Panc1 (cell line): ENCODE measurements around the gene CSMD2. TPM values are rescaled to one million over a fixed set of nuclear protein-coding genes. Genes with fewer than 3 reads are reported as not detected.

Experiments
- ATAC-seq: fragments of 200-7000 bp; cut with Tn5 transposase; 2 replicates; pipeline ENCODE4 v1.9.1; 2020; ENCODE audit warnings: mild to moderate bottlenecking, moderate library complexity
- BruUV-seq: library from RNA; stranded (reverse); fragments of 400-500 nt; replicated peaks from 2 replicates; lab custom pipeline; 2021; lab: Mats Ljungman, UMichigan
- CTCF ChIA-PET: fragments of 300-600 bp; sonication (Branson Sonifier 250); formaldehyde crosslinking; loops from one replicate; lab custom pipeline; 2022; ENCODE audit warnings: antibody characterized with exemption; lab: Charles Lee
- POLR2A ChIA-PET: fragments of 300-600 bp; sonication (Branson Sonifier 250); formaldehyde crosslinking; loops from one replicate; lab custom pipeline; 2022; ENCODE audit warnings: antibody characterized with exemption; lab: Charles Lee
- DNase-seq: peaks from one replicate; pipeline ENCODE4 v3.0.0-alpha.2; 2010; ENCODE audit warnings: low read depth, low spot score
- H3K27ac ChIP-seq: 2 replicates; pipeline ENCODE4 v1.5.1; 2011; ENCODE audit warnings: mild to moderate bottlenecking, low read length, inconsistent platforms
- H3K27me3 ChIP-seq: fragments of 200-500 bp; sonication (Bioruptor generic); 2 replicates; pipeline ENCODE4 v1.6.0; 2014; ENCODE audit warnings: low read length, inconsistent platforms; ENCODE audit not compliant: control insufficient read depth, insufficient read depth
- H3K36me3 ChIP-seq: fragments of 200-500 bp; sonication (Bioruptor generic); 2 replicates; pipeline ENCODE4 v1.5.1; 2014; ENCODE audit warnings: inconsistent platforms, mild to moderate bottlenecking, low read length, moderate library complexity; ENCODE audit not compliant: control insufficient read depth, insufficient read depth
- H3K4me1 ChIP-seq: 2 replicates; pipeline ENCODE4 v1.5.1; 2011; ENCODE audit warnings: inconsistent platforms, mild to moderate bottlenecking, low read length, moderate library complexity; ENCODE audit not compliant: control insufficient read depth, insufficient read depth
- H3K4me3 ChIP-seq, 2 experiments: 2 replicates each; pipeline ENCODE4 v1.5.1; 2011 to 2012; ENCODE audit warnings: low read depth in 2 of 2, low read length in 2 of 2, mild to moderate bottlenecking in 2 of 2, inconsistent platforms in 1 of 2, moderate library complexity in 1 of 2
- H3K9me3 ChIP-seq: fragments of 200-500 bp; sonication (Bioruptor generic); 2 replicates; pipeline ENCODE4 v1.5.1; 2014; ENCODE audit warnings: low read depth, mild to moderate bottlenecking, inconsistent platforms, low read length, moderate library complexity; ENCODE audit not compliant: control insufficient read depth, insufficient read depth
- POLR2AphosphoS5 ChIP-seq: IDR thresholded peaks from 2 replicates; pipeline ENCODE4 v1.6.1; 2012; ENCODE audit warnings: mild to moderate bottlenecking, low read depth, low read length, moderate library complexity
- SIN3A ChIP-seq: IDR thresholded peaks from 2 replicates; pipeline ENCODE4 v1.6.1; 2012; ENCODE audit warnings: low read depth, mild to moderate bottlenecking, low read length, moderate library complexity, borderline replicate concordance; ENCODE audit not compliant: insufficient read depth
- TCF7L2 ChIP-seq: IDR thresholded peaks from 2 replicates; pipeline ENCODE4 v1.6.1; 2011; ENCODE audit warnings: mild to moderate bottlenecking, low read depth, low read length, inconsistent platforms
- in situ Hi-C: cut with HindIII; loops from 2 replicates; pipeline ENCODE4 v1.10.0; 2016; ENCODE audit warnings: low sequenced_read_pairs, low pct_unique_long_range_greater_than_20kb
- intact Hi-C: fragments of 100-400 bp; cut with micrococcal nuclease; formaldehyde crosslinking; loops from one replicate; pipeline ENCODE4 v1.10.0; 2022; ENCODE audit not compliant: unreplicated experiment
- total RNA-seq: library from RNA; stranded (reverse); gene quantifications from one replicate; pipeline ENCODE4 v1.2.1, GENCODE V29; 2021; ENCODE audit not compliant: unreplicated experiment
- TF ChIP-seq, protein P1 (sequence below), 2 experiments: IDR thresholded peaks; 2 replicates each; pipeline ENCODE4 v1.6.1; 2011 to 2012; ENCODE audit warnings: low read depth in 2 of 2, control low read depth in 1 of 2, low read length in 1 of 2, mild to moderate bottlenecking in 1 of 2, moderate library complexity in 1 of 2; ENCODE audit not compliant: insufficient read depth in 1 of 2
- TF ChIP-seq, protein P2 (sequence below): fragments of 450-650 bp; IDR thresholded peaks from 2 replicates; pipeline ENCODE4 v1.5.1; 2017; ENCODE audit warnings: mild to moderate bottlenecking

The CSMD2 gene
- total RNA-seq, 1 experiment from 2014 or later, result not detected

DNA sequence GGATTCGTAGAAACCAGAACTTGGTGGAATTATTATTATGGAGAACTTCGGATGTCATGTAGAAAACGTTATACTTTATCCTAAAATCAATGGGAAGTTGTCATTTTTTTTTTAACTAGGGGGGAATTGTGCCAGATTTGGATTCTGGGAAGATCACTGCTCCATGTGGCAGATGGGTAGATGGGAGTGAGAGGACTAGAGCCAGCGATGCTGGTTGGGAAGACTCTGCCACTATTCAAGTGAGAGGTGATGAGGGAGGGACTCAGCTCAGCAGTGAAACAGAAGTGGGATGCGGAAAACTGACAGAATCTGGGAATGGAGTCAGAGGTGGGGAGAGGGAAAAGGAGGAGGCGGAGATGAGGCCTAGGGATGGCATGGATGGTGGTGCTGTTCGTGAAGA lies 382.3 kb downstream of the CSMD2 start:
- TF ChIP-seq POLR2AphosphoS5 (no peak), SIN3A (no peak), TCF7L2 (no peak)
- TF ChIP-seq, protein P1, sequence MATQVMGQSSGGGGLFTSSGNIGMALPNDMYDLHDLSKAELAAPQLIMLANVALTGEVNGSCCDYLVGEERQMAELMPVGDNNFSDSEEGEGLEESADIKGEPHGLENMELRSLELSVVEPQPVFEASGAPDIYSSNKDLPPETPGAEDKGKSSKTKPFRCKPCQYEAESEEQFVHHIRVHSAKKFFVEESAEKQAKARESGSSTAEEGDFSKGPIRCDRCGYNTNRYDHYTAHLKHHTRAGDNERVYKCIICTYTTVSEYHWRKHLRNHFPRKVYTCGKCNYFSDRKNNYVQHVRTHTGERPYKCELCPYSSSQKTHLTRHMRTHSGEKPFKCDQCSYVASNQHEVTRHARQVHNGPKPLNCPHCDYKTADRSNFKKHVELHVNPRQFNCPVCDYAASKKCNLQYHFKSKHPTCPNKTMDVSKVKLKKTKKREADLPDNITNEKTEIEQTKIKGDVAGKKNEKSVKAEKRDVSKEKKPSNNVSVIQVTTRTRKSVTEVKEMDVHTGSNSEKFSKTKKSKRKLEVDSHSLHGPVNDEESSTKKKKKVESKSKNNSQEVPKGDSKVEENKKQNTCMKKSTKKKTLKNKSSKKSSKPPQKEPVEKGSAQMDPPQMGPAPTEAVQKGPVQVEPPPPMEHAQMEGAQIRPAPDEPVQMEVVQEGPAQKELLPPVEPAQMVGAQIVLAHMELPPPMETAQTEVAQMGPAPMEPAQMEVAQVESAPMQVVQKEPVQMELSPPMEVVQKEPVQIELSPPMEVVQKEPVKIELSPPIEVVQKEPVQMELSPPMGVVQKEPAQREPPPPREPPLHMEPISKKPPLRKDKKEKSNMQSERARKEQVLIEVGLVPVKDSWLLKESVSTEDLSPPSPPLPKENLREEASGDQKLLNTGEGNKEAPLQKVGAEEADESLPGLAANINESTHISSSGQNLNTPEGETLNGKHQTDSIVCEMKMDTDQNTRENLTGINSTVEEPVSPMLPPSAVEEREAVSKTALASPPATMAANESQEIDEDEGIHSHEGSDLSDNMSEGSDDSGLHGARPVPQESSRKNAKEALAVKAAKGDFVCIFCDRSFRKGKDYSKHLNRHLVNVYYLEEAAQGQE (IDR thresholded peaks at IDR 0.05; ENCODE audit: insufficient read depth in 1 of 2, low read depth in 2 of 2, low read length in 1 of 2), result no peak
- TF ChIP-seq, protein P2, sequence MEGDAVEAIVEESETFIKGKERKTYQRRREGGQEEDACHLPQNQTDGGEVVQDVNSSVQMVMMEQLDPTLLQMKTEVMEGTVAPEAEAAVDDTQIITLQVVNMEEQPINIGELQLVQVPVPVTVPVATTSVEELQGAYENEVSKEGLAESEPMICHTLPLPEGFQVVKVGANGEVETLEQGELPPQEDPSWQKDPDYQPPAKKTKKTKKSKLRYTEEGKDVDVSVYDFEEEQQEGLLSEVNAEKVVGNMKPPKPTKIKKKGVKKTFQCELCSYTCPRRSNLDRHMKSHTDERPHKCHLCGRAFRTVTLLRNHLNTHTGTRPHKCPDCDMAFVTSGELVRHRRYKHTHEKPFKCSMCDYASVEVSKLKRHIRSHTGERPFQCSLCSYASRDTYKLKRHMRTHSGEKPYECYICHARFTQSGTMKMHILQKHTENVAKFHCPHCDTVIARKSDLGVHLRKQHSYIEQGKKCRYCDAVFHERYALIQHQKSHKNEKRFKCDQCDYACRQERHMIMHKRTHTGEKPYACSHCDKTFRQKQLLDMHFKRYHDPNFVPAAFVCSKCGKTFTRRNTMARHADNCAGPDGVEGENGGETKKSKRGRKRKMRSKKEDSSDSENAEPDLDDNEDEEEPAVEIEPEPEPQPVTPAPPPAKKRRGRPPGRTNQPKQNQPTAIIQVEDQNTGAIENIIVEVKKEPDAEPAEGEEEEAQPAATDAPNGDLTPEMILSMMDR, result no peak
- ChIA-PET POLR2A (no interaction called here), CTCF (no interaction called here)
- Histone ChIP-seq H3K4me1 (no peaks in the 10 kb centered on the region), H3K36me3 (no peaks in the 10 kb centered on the region), H3K4me3 (no peak overlapping the region), H3K27me3 (peaks cover 11% of the 10 kb centered on the region; the same call in 1 of the 2 replicates), H3K27ac (no peak overlapping the region), H3K9me3 (no peaks in the 10 kb centered on the region)
- in situ Hi-C loops (no loop called here), intact Hi-C loops (no loop called here)
- BruUV-seq, result no TSS peak
- DNase-seq, result no peak
- ATAC-seq, result no peak

DNA sequence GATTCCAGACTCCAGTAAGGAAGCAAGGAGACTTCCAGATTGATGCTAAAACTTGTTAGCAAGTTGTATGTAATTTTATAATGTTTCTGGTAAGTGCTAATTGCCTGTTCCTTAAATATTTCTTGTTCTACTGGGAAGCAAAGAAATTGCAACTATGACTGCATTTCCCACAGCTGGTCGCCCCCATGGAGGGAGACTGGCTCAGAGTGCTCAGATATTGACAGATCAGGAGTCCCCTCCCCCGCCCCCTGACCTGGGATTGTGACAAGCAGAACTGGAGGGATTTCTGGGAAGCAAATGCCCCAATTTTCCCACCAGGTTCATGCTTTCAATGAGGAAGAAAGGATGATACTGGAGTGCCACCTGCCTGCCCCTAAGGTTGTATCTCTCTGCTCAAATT lies 383.4 kb downstream of the CSMD2 start:
- ATAC-seq (no peak), DNase-seq (no peak)
- intact Hi-C loops, result no loop called here
- Histone ChIP-seq H3K4me1 (no peaks in the 10 kb centered on the region), H3K4me3 (no peak overlapping the region), H3K27me3 (peaks cover 9% of the 10 kb centered on the region; the same call in 1 of the 2 replicates), H3K27ac (no peak overlapping the region), H3K9me3 (no peaks in the 10 kb centered on the region), H3K36me3 (no peaks in the 10 kb centered on the region)
- TF ChIP-seq TCF7L2, result no peak
- TF ChIP-seq, protein P1 (IDR thresholded peaks at IDR 0.05; ENCODE audit: insufficient read depth in 1 of 2, low read depth in 2 of 2, low read length in 1 of 2), result no peak
- TF ChIP-seq, protein P2, result no peak
- TF ChIP-seq SIN3A, result no peak
- TF ChIP-seq POLR2AphosphoS5, result no peak
- POLR2A ChIA-PET, result no interaction called here
- CTCF ChIA-PET, result no interaction called here
- no TSS peak for BruUV-seq
- in situ Hi-C loops, result no loop called here
